ENCODE results near the gene TLCD1.

TLCD1 gene

DNA sequence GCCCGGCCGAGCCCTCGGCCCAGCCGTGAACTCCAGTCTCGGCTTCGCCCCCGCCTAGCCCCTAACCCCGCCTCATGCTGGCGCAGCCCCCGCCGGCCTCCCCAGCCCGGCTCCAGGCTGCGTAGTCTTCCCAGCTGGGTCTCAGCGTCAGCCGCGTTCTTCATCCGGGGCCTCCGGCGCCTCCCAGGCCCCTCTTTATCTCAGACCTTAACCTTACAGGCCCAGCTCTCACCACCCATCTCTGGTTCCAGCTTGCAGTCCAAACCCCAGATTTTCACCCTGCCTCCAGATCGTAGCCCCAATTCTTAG lies 14.4 kb downstream of the TLCD1 start, which contains the start of gene PROCA1:
Gene PROCA1, minus strand, starts transcription at position 166 of the 309 bp plus-strand sequence. CDS start 228 bp downstream, outside the sequence.
- DNase-seq: no peak

DNA sequence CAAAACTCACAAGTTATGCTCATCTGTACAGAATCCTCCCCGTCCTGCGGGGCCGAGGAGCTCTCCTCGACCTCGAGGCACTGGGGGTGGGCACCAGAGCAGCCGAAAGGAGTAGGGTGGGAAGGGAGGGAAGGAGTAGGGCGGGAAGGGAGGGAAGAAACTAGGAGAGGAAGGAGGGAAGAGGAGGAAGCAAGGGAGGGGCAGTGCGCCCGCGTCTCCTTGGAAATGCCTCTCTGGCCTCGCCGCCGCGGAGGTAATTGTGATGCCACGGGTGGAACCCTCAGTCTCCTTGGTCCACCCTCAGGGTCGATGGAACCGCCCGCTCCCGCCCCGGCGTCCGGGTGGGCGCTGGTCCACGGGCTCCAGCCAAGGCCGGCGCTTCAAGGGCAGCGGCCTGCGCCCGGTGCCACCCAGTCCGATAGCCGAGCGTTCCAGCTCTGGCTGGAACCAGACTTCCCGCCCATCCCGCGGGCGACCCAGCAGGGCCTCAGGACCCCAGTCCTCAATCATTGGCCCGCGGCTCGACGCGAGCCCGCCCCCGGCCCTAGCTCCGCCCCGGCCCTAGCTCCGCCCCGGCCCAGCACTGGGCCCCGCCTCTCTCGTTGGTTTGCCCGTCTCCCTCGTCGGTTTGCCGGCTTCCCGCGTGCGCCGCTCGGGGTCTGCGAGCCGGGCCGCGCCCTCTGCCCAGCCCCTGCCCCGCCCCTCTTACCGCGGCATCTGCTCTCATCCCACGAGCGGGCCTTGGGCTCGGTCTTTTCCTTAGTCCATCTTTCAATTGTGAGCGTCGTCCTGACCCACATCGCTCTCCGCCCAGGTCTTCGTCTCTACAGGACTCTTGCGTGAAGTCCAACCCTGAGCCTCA lies 14.9 kb downstream of the TLCD1 start:
- peak; percentile 95 for DNase-seq

DNA sequence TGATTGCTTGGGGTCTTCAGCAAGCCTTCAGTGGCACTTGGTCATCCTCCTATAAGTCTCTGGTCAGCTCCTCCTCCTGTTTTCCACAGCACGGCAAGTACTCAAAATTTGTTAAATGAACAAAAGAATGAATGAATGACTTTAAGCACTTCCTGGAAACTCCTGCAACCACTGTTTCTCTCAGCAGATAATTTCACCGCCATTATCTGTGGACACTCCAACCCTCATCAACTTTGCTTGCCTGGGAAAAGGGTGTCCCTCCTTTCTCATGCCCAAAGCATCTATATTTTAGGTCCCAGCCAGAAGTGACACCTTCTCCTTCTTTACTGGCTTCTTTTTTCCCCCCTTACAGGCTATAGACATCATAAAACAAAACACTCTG lies 18.7 kb downstream of the TLCD1 start:
- DNase-seq: no peak

DNA sequence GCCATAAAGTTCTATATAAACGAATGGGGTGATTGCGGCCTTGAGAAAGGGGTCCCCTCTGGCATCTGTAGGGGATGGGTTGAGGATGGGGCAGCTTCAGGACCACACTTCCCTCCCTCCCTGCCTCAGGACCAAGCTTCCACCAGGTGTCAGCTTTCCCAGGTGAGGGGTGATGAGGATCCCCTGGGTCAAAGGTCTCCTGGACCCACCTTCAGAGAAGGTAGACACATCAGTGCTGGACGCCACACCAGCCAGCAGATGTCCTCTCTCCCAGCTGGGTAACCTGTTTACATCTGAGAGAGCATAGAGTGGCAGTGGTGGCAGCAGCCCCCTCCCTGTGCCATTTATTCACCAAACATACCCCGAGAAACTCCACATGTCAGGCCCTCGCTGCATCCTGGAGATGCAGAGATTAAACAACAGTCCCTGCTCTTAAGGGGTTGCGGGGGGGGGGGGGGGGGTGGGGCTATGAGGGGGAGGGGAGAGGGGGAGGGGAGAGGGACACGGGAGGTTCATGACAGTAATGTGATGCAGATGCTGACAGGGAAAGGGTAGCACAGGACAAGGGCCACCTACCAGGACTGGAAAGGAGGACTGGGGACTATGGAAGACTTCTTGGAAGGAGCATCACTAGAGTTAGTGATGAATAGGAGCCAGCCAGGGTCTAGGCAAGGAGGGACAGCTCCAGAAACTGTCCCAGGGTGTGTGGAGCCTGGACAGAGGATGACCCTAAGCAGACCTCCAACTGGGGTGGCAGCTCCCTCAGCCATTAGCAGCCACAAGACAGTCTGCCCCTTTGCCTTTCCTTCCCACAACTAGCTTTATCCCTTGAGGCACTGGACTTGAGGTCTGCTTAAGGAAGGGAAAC lies 19.3 kb downstream of the TLCD1 start:
- DNase-seq: no peak

DNA sequence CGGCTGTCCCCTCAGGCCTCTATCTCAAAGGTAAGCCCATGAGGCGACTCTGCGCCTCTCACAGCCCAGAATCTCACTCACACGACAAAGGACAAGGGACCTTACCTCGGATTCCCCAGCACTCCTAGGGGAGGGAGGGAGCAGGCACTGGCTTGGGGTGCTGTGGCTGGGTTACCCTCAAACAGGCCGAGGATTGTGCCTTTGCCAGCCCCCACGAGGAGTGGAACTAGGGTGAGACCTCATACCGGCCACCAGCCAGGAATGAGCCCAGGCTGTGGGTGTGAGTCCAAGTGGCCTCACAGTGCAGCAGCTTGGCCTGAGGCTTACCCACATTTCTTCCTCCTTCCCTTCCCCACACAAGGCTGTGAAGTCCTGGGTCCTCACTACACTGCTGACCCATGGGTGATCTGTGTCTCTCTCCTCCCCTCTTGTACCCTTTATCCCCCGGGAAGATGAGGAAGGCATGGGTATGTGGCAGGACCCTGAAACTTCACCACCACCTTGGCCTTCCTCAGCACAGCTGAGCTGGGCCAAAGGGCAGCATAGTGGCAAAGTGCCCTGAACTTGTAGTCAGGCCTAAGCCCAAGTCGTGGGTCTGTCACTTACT lies 20.2 kb downstream of the TLCD1 start:
- no peak for DNase-seq

DNA sequence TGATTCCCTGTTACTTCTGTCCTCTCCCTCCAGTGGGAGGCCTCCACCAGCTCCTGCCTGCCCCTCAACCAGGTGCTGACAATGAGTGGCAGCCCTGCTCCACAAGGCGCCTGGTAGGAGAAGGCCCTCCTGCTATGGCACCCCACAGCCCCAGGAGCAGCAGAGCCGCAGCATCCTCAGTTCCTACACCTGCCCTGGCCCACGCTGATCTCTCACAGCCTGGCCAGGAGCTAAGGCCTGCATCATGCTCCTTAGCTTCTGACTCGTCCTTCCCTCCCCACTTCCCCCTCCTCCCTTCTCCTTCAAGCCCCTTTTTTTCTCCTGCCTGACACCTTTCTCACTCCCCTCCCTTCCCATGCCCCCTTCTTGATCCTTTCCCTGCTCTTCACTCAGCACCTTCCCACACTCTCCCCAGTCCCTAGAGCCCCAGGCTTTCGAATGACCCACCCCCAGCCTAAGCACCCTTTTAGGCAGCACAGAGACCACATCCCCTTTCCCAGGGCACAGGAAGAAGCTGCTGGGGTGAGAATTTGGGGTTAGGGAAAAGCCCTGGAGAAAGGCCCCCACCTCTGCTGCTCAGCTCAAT lies 20.9 kb downstream of the TLCD1 start:
- DNase-seq: no peak

DNA sequence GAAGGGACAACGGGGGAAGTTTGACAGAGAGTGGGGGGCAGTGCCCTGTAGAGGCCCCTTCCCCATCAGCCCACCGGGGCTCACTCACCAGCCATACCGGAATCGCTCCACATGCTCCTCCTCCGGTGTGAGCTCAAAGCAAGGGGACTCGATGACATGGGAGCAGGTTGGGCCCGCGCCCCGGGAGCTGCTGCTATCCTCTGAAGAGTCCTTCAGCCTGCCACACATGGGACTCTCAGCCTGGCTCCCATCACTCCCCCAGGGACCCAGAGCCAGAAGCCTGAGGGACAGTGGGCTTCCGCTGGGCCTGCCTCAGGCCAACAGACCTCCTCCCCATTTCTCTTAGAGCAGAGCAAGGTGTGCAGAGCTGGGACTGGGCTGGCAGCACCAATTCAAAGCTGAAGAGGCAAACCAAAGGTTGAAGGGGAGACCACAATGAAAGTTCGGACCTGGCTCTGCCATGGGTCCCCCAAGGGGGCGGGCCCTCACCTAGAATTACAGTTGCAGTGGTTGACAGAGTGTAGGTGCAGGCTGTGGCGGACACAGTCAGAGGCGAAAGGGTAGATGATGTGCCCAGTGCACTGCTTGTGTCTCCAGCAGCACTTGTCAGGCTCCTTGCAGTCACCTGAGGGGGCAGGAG lies 21.7 kb downstream of the TLCD1 start:
- DNase-seq: no peak

DNA sequence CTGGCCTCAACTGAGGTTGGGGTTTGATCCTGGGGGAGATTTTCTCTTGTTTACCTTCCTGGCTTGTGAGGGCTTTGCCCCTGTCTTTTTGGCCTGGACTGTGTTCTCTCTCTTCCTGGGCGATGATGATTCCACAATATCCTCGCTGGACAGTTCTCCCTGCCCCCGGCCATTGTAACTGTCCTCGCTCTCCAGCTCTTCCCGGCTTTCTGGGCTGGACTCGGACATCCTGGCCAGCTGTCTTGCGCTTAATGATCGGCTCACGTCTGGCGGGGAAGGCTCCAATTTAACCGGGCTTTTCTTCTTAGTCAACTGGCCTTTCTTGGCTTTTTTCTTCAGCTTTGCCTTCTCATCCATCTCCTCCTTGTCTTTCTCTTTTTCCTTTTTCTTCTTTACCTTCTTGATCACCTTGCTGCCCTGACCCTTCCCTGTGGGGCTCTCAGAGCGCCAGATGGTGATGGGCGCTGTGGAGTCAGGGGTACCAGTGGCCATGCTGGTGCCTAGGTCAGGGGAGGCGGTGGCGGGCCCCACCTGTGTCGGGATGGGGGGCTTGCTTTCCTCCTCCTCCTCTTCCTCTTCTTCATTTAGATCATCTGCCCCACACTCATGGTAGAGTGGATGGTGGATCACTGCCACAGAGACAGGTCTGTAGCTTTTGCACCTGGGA lies 22.3 kb downstream of the TLCD1 start:
- no peak for DNase-seq

DNA sequence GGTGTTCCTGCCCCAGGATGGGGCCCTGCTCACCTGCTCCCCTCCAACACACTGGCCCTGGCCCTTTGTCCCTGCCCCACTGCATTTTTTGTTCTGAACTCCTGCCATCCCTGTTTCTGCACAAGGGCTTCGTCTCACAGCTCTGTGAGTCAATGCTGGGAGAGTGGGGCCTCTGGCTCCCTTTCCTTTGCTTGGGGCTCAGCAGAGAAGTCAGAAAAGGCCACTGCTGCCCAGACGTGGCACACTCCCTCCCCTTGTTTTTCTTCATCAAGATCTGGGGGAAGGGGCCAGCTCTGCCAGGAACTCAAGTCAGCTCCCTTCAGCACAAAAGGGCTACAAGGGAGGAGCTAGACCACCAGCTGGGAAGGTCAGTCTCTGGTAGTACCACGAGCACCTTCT lies 23.3 kb downstream of the TLCD1 start:
- DNase-seq: no peak

GRCh38 chr17:28702026-28702751 lies 23.8 kb downstream of the TLCD1 start:
- DNase-seq: no peak

DNA sequence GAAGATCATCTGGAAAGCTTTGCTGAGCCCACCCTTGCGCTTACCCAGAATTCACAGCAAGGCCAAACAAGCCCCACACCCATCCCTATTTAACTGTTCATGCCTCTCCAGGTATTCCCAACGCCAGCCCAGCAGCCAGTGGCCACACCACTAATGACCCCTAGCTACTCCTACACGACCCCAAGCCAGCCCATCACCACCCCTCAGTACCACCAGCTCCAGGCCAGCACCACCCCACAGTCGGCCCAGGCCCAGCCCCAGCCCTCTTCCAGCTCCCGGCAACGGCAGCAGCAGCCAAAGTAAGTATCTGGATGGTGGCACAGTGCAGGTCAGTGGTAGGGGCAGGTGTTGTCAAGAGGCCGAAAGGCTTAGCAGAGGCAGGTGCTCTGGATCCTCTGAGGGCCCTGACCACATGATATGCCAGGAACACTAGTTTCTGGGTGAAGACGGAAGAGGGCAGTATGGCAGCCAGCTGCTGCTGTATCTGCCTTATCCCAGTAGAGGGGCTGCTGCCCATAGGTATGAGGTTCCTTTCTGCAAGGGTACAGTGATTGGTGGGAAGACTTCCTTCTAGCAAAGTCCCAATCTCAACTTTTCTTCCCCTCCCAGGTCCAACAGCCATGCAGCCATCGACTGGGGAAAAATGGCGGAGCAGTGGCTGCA lies 25.1 kb downstream of the TLCD1 start:
- DNase-seq: no peak

DNA sequence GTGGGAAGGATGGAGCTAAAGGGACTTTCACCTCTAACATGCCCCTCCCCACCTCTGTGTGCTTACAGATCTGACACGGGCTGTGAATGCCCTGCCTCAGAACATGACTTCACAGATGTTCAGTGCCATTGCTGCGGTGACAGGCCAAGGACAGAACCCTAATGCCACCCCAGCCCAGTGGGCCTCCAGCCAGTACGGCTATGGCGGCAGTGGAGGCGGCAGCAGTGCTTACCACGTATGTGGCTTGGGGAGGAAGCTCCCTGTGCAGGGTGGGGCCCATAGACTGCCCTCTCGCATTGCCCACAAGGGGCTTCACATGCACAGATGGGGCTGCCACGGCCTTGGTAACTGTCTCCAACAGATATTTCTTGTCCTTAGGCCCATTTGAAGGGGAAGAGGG lies 25.8 kb downstream of the TLCD1 start:
- DNase-seq: no peak

DNA sequence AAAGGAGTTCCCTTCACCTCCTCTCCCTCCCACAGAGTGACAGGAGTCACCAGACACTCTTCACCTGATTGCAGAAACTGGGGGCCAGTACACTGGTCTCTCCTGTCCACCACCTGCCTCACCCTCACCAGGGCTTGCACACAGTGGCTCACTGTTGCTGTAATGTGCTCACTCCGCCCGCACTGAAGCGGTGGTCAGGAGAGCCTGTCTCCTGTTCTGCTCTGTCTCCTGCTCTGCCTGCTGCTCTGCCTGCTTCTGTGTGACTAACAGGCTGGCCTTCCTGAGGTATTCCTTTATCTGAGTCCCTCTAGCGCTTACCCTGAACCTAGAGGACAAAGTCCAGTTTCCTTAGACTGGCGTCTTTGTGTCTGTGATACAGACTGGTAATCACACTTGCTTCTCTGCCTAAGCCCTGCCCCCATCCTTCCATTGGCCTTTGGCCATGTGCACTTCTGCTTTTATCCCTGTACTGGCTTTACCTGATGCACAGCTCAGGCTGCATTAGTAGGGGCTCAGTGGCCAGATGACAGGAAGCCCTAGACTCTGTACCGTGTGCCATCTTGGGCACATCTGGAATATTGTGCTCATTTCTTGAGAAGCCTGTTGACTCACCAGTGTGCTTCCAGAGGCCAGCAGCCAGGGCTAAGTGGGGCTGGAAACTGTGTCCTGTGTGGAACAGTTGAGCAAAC lies 27.6 kb downstream of the TLCD1 start:
- DNase-seq: no peak

DNA sequence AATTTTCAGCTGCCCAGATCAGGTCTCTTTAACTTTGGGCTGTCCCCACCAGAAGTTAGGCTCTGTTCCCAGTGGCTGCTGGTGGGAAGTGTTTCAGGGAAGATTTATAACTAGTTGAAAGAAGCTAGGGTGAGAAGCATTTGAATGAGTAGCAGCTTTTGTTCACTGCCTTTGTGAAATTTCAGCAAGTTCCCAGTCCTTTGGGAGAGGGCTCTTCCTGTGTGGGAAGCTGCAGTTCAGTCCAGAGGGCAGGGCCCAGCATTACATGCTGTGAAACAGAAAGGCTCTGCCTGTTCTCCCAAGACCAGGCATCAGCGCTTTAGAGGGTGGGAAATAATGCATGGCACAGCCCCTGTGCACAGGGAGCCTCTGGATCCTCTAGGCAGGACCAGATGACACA lies 32.2 kb downstream of the TLCD1 start:
- no peak for DNase-seq

- DNase-seq: no peak
Observed at GRCh38 chr17:28689011-28689410, 37.0 kb downstream of the TLCD1 start.

DNA sequence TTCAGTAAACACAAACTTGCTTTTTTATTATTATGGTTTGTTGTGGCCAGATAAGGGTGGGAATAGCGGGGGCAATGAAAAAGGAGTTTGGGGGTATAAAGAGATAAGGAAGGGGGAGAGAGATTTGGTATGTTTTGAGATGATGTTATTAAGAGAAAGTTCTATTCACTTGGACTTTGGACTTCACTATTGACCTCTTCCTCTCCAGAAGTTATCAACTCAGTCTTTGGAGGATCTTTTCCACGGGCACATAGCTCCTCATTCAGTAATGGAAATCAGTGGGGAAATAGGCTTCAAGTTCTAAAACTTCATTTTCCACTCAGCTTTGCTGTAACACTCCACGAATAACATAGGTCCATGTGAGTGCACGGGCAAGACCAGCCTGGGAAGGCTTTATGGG lies 37.6 kb downstream of the TLCD1 start:
- no peak for DNase-seq

DNA sequence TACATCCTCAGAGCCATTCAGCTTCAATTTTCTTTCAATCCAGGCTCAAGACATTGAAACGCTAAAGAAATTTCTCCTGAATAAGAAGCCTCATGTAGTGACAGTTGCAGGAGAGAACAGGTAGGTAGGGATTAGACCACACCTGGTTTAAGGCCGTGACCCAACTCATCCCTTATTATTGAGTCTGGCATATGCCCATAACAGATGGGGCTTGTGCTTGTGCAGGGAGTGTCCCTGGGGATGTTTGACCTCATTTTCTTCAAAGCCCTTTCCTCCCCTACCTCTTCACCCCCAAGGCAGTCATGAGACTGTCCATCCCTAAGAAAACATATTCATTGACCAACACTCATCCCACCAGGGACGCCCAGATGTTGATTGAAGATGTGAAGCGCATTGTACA lies 39.7 kb downstream of the TLCD1 start:
- DNase-seq: no peak

DNA sequence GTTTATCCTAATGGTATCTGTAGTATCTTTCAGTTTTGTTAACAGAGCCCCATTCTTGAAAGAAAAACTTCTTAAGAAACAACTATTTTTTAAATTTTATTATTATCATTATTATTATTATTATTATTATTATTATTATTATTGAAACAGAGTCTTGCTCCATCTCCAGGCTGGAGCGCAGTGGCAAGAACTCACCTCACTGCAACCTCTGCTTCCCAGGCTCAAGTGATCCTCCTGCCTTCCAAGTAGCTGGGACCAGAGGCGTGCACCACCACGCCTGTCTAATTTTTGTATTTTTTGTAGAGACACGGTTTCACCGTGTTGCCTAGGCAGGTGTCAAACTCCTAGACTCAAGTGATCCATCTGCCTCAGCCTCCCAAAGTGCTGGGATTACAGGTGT lies 40.7 kb downstream of the TLCD1 start:
- no peak for DNase-seq

DNA sequence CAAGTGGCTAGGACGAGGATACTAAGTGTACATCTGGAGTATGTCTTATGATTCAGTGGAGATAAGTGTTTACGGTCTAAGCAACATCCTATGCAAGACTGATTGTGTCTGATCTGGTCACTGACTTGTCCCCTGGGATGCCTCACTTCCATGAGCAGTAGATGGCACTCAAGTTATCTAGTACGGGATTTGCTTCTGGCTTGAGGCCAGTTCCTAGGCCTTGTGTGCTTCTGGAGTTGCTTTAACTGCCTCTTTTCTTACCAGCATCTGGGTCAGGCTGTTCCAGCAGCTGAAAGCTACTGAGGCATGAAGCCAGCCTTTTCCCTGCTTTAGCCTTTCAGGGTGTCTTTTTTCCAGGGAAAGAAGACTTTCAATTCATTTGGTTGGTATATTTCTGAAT lies 41.1 kb downstream of the TLCD1 start:
- no peak for DNase-seq

DNA sequence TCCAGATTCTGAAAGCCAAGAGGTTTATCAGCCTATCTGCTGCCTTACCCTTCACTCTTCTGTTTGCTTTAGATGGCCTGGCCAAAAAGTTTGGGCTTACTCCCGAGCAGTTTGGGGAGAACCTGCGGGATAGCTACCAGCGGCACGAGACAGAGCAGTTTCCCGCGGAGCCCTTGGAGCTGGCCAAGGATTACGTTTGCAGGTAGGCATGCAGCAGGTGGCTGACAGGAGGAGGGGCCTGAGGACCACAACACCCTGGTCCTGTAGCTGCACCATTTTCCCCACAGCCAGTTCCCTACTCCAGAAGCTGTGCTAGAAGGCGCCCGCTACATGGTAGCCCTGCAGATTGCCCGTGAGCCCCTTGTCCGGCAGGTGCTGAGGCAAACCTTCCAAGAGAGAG lies 43.4 kb downstream of the TLCD1 start:
- DNase-seq: no peak
